Trophoblast cell (in vitro differentiated cells and primary cell): ENCODE measurements around the gene DPP6.
A peak's percentile ranks its signal among the peaks of the same experiment; 100 is the strongest.

Source experiments
- DNase-seq, 2 donors: peaks; one replicate each; pipeline ENCODE4 v3.0.0-alpha.2; 2016
- H2AFZ ChIP-seq: 2 replicates; pipeline ENCODE4 v1.6.1; 2013; ENCODE audit warnings: low read length, moderate library complexity, mild to moderate bottlenecking; ENCODE audit not compliant: insufficient read depth, poor library complexity
- H2AK5ac ChIP-seq: 2 replicates; pipeline ENCODE4 v1.6.1; 2013; ENCODE audit warnings: mild to moderate bottlenecking, low read length
- H2BK120ac ChIP-seq: 2 replicates; pipeline ENCODE4 v1.6.1; 2013; ENCODE audit warnings: low read length, mild to moderate bottlenecking, moderate library complexity; ENCODE audit not compliant: insufficient read depth, poor library complexity
- H2BK12ac ChIP-seq: 2 replicates; pipeline ENCODE4 v1.6.1; 2013; ENCODE audit warnings: mild to moderate bottlenecking, low read length, moderate library complexity
- H2BK5ac ChIP-seq: 2 replicates; pipeline ENCODE4 v1.6.1; 2013; ENCODE audit warnings: low read length, low read depth, moderate library complexity, mild to moderate bottlenecking; ENCODE audit not compliant: poor library complexity
- H3K14ac ChIP-seq: 2 replicates; pipeline ENCODE4 v1.6.1; 2013; ENCODE audit warnings: mild to moderate bottlenecking, low read length
- H3K18ac ChIP-seq: 2 replicates; pipeline ENCODE4 v1.6.1; 2013; ENCODE audit warnings: mild to moderate bottlenecking, low read length
- H3K23ac ChIP-seq: 2 replicates; pipeline ENCODE4 v1.6.1; 2013; ENCODE audit warnings: low read length
- H3K27ac ChIP-seq: 2 replicates; pipeline ENCODE4 v1.5.1; 2013; ENCODE audit warnings: low read depth, mild to moderate bottlenecking, inconsistent platforms, low read length, moderate library complexity
- H3K27me3 ChIP-seq: 2 replicates; pipeline ENCODE4 v1.6.1; 2013; ENCODE audit warnings: inconsistent platforms, mild to moderate bottlenecking, low read length, moderate library complexity; ENCODE audit not compliant: insufficient read depth
- H3K36me3 ChIP-seq, 2 experiments: 1 replicate in 1 of 2; 2 replicates in 1 of 2; pipeline ENCODE4 v1.6.1; 2013; ENCODE audit warnings: low read length in 2 of 2, mild to moderate bottlenecking in 2 of 2, moderate library complexity in 1 of 2; ENCODE audit not compliant: insufficient read depth in 2 of 2, control insufficient read depth in 1 of 2
- H3K4ac ChIP-seq: 2 replicates; pipeline ENCODE4 v1.6.1; 2013; ENCODE audit warnings: low read depth, mild to moderate bottlenecking, low read length, moderate library complexity
- H3K4me1 ChIP-seq, 2 experiments: 1 replicate in 1 of 2; 2 replicates in 1 of 2; pipeline ENCODE4 v1.6.1; 2013; ENCODE audit warnings: low read length in 2 of 2, mild to moderate bottlenecking in 2 of 2, moderate library complexity in 1 of 2; ENCODE audit not compliant: insufficient read depth in 2 of 2, control insufficient read depth in 1 of 2
- H3K4me2 ChIP-seq: 2 replicates; pipeline ENCODE4 v1.6.1; 2013; ENCODE audit warnings: inconsistent platforms, mild to moderate bottlenecking, low read length, moderate library complexity
- H3K4me3 ChIP-seq: 2 replicates; pipeline ENCODE4 v1.5.1; 2013; ENCODE audit warnings: mild to moderate bottlenecking, low read depth, low read length, inconsistent platforms
- H3K79me1 ChIP-seq: one replicate; pipeline ENCODE4 v1.6.1; 2013; ENCODE audit warnings: low read length
- H3K79me2 ChIP-seq: 2 replicates; pipeline ENCODE4 v1.6.1; 2013; ENCODE audit warnings: low read length, mild to moderate bottlenecking; ENCODE audit not compliant: control insufficient read depth, insufficient read depth, poor library complexity
- H3K9ac ChIP-seq: 2 replicates; pipeline ENCODE4 v1.6.1; 2013; ENCODE audit warnings: mild to moderate bottlenecking, low read length
- H3K9me3 ChIP-seq: 2 replicates; pipeline ENCODE4 v1.6.1; 2013; ENCODE audit warnings: low read depth, mild to moderate bottlenecking, control low read depth, inconsistent platforms, low read length; ENCODE audit not compliant: insufficient read depth
- H4K12ac ChIP-seq: 2 replicates; pipeline ENCODE4 v1.6.1; 2013; ENCODE audit warnings: low read depth, mild to moderate bottlenecking, low read length, moderate library complexity
- H4K8ac ChIP-seq: 2 replicates; pipeline ENCODE4 v1.6.1; 2013; ENCODE audit warnings: low read depth, mild to moderate bottlenecking, low read length, moderate library complexity
- H4K91ac ChIP-seq: one replicate; pipeline ENCODE4 v1.6.1; 2013; ENCODE audit warnings: low read depth, mild to moderate bottlenecking, low read length, moderate library complexity
- WGBS: extraction: QIAGEN DNeasy Blood & Tissue Kit; methylation state at CpG from one replicate; pipeline ENCODE4 v1.1.7; 2013; ENCODE audit warnings: missing lambda C conversion rate; ENCODE audit not compliant: insufficient read length, insufficient coverage; ENCODE audit errors: extremely low coverage; 5-methylcytosine and 5-hydroxymethylcytosine counted together

DPP6 gene

DNA sequence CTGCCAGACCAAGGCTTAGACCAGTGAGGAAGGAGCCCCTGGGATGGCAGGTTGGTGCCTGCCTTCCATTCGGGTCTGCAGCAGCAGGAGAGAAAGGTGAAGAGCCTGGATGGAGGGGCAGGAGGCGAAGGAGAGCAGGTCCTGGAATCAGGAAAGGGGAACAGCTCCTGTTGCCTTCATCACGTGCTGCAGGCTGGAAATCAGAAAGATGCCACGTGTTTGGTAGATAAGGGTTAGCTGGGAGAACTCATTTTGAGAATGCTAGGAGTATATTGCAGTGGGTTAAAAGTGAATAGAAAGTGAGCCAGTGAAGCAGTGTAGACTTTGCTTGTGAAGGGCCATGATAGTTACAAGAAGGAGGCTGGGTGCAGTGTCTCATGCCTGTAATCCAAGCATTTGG lies 579.0 kb downstream of the DPP6 start:
- Histone ChIP-seq H3K79me1 (no peaks in the 10 kb centered on the region), H3K9me3 (peaks cover 3% of the 10 kb centered on the region), H4K12ac (no peak overlapping the region), H3K23ac (no peak overlapping the region), H3K4me3 (no peak overlapping the region), H3K36me3 (no peaks in the 10 kb centered on the region), H2BK120ac (no peak overlapping the region), H3K27ac (no peak overlapping the region), H2AK5ac (no peak overlapping the region), H3K79me2 (no peaks in the 10 kb centered on the region), H3K4ac (no peak overlapping the region), H2AFZ (no peak overlapping the region), H3K4me2 (no peak overlapping the region), H3K14ac (no peak overlapping the region), H3K27me3 (no peaks in the 10 kb centered on the region), H2BK12ac (no peak overlapping the region), H2BK5ac (no peak overlapping the region), H4K8ac (no peak overlapping the region), H4K91ac (no peak overlapping the region), H3K9ac (no peak overlapping the region), H3K4me1 (no peaks in the 10 kb centered on the region), H3K18ac (no peak overlapping the region)
- DNase-seq = no peak
- WGBS = no CpG with 5 or more reads among the region's 4 CpGs

DNA sequence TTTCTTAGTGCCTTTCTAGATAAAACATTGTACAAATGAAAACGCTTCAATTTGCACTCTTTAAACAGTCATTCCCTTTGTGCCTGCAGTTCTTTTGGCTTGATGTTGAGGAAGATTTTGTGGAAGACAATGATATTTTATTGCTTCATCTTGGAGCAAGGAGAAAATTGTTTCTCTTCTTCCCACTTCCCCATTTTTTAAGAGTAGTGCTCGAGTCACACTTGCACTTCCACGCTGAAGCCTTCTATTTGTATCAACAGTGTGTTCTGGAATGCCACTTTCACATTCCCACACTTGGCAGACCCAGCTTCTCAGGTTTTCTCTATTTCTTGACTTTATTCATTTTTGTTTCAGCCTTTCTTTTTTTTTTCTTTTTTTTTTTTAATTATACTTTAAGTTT lies 581.4 kb downstream of the DPP6 start:
- Histone ChIP-seq H2AK5ac (no peak overlapping the region), H3K79me1 (no peaks in the 10 kb centered on the region), H4K12ac (no peak overlapping the region), H2BK120ac (no peak overlapping the region), H3K23ac (no peak overlapping the region), H2BK12ac (no peak overlapping the region), H3K18ac (no peak overlapping the region), H3K4me1 (no peaks in the 10 kb centered on the region), H2AFZ (no peak overlapping the region), H3K4ac (no peak overlapping the region), H3K9me3 (peaks cover 3% of the 10 kb centered on the region), H3K9ac (no peak overlapping the region), H4K91ac (no peak overlapping the region), H4K8ac (no peak overlapping the region), H3K4me2 (no peak overlapping the region), H3K4me3 (no peak overlapping the region), H2BK5ac (no peak overlapping the region), H3K27me3 (no peaks in the 10 kb centered on the region), H3K79me2 (no peaks in the 10 kb centered on the region), H3K14ac (no peak overlapping the region), H3K36me3 (no peaks in the 10 kb centered on the region), H3K27ac (no peak overlapping the region)
- no CpG with 5 or more reads among the region's 3 CpGs for WGBS
- DNase-seq = no peak

- Histone ChIP-seq H2BK5ac (no peak overlapping the region), H2AK5ac (no peak overlapping the region), H3K18ac (no peak overlapping the region), H3K36me3 (no peaks in the 10 kb centered on the region), H3K27ac (no peak overlapping the region), H3K27me3 (no peaks in the 10 kb centered on the region), H3K4me3 (no peak overlapping the region), H3K4me2 (no peak overlapping the region), H2BK120ac (no peak overlapping the region), H3K23ac (no peak overlapping the region), H4K8ac (no peak overlapping the region), H2AFZ (no peak overlapping the region), H3K4me1 (no peaks in the 10 kb centered on the region), H3K79me2 (no peaks in the 10 kb centered on the region), H3K9ac (no peak overlapping the region), H4K12ac (no peak overlapping the region), H3K9me3 (peaks cover 3% of the 10 kb centered on the region), H3K14ac (no peak overlapping the region), H3K4ac (no peak overlapping the region), H4K91ac (no peak overlapping the region), H2BK12ac (no peak overlapping the region), H3K79me1 (no peaks in the 10 kb centered on the region)
- no peak for DNase-seq
- WGBS = no CpG with 5 or more reads among the region's 9 CpGs
Measured at GRCh38 chr7:154638286-154638685, 586.1 kb downstream of the DPP6 start.

DNA sequence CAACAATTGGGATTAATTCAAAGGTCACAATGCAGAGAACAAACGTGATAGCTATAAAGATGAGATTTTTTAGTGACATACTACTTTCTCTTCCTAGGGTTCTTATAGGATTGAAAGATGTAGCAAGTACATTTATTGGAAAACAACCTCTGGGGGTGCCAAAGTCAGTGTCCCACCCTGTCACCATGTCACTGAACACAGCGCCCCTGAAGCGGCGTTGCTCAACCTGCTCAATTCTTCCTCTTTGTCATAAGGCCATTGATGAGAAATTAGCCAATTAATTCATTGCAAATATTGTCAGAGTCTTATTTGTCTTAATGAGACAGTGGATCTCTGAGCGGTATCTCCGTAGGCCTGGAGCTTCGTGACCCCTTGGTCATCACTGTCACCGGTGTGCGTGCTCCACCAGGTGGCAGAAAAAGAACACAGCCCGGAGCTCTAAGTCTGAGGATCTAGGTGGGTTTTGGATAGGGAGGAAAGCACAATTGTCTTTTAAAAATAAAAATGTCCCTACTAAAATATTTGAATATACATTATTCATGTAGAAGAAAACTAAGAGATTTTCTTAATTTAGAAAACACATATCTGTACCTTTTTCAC lies 588.2 kb downstream of the DPP6 start:
- Histone ChIP-seq H3K4me1 (no peaks in the 10 kb centered on the region), H3K36me3 (no peaks in the 10 kb centered on the region), H3K79me1 (no peaks in the 10 kb centered on the region), H2BK120ac (no peak overlapping the region), H2BK12ac (no peak overlapping the region), H3K23ac (no peak overlapping the region), H3K27me3 (no peaks in the 10 kb centered on the region), H4K91ac (no peak overlapping the region), H3K4me3 (no peak overlapping the region), H2AK5ac (no peak overlapping the region), H2BK5ac (no peak overlapping the region), H4K12ac (no peak overlapping the region), H2AFZ (no peak overlapping the region), H3K27ac (no peak overlapping the region), H3K79me2 (no peaks in the 10 kb centered on the region), H3K4me2 (no peak overlapping the region), H3K9ac (no peak overlapping the region), H4K8ac (no peak overlapping the region), H3K9me3 (peaks cover 3% of the 10 kb centered on the region), H3K18ac (no peak overlapping the region), H3K14ac (no peak overlapping the region), H3K4ac (no peak overlapping the region)
- no CpG with 5 or more reads among the region's 10 CpGs for WGBS
- peak in 1 of 2 donors; percentile 38 for DNase-seq
